ENCODE results near the gene ARL4C.

The ARL4C gene

DNA sequence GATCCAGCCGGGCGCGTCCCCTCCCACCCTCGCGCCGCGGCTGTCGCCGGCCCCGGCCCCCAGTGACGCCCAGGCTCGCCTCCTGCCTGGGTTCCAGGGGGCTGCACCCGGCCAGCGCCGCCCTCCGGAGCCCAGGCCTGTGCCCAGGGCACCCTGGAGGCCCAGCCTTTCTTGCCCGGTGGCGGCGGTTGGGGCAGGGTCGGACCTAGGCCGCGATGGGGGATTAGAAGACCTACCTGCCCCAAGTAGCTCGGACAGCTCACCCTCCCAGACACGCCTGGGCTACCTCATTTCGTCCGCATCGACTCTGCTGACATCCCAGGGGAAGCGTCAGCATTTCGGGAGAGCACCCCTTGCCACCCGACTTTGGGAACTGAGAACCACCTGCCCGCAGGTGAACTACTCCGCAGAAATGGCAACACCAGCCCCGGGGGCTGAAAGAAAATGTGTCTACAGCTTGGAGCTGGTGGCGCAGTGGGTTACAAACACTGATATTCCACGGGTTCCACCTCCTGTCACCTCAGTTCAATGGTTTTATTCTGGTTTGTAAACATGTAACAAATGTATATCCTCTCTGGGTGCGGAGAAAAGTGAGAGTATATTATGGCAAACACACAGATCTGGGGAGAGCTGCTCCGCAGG is 834 bp upstream of the ARL4C start:
- DNase-seq, result no peak

DNA sequence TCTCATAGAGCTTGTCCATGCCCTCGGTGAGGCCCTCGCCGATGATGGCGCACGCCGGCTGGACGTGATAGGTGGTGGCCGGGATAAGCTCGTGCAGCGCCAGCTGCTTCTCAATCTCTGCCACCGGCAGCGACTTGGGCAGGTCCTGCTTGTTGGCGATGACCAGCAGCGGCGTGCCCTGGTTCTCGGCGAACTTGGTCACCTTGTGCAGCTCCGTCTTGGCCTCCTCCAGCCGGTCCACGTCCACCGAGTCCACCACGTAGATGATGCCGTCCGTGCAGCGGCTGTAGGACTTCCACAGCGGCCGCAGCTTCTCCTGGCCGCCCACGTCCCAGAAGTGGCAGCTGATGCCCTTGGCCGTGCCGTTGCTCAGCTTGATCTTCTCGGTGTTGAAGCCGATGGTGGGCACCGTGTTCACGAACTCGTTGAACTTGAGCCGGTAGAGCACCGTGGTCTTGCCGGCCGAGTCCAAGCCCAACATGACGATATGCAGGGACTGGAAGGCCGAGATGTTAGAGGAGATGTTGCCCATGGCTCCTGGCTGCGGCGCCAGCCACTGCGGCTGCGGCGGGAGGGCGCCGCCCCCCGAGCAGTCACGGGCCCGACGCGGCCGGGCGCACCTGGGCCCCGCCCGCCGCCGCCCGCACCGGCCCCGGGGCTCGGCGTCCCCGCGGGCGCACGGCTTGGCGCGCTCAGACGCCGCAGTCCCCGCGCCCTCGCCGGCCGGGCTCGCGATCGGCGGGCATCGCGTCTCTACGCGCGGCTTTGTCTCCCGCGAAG is 636 bp downstream of the ARL4C start:
- DNase-seq, result peak; percentile 35 to 63

DNA sequence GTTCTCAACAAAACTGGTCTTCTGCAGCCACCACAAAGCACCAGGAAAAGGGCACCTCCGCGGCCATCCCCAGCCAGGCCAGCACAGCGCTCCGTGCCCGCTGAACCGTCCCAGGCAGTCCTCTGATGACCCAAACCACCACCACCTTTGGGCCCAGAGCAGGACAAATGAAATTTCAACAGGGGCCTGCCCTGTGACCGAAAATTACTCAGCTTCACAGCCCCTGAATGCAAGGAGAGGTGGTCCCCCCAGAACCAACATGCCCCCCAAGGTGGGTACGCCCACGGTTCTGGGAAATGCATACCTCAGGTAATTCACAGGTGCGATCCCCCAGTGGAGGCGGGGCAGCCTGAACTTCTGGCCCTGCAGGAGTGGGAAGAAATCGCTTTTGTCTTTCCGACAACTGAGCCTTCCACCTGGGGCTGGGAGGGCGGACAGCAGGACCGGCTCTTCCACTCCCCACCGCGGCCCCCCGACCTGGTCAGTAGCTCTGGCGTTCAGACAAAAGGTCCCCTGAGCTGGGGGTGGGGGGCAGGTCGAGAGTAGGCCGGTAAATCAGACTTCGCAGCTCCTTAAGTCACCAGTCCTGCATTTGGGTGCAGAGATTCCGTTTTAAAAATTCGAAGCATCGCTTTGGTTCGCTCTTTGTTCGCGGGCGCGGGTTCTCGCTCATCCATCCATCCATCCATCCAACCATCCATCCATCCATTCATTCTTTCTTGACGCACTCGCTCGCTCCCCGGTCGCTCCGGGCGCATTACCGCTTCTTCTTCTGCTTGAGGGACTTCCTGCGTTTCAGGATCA is 1.4 kb downstream of the ARL4C start:
- peak in 1 of 2 experiments; percentile 10 for DNase-seq

DNA sequence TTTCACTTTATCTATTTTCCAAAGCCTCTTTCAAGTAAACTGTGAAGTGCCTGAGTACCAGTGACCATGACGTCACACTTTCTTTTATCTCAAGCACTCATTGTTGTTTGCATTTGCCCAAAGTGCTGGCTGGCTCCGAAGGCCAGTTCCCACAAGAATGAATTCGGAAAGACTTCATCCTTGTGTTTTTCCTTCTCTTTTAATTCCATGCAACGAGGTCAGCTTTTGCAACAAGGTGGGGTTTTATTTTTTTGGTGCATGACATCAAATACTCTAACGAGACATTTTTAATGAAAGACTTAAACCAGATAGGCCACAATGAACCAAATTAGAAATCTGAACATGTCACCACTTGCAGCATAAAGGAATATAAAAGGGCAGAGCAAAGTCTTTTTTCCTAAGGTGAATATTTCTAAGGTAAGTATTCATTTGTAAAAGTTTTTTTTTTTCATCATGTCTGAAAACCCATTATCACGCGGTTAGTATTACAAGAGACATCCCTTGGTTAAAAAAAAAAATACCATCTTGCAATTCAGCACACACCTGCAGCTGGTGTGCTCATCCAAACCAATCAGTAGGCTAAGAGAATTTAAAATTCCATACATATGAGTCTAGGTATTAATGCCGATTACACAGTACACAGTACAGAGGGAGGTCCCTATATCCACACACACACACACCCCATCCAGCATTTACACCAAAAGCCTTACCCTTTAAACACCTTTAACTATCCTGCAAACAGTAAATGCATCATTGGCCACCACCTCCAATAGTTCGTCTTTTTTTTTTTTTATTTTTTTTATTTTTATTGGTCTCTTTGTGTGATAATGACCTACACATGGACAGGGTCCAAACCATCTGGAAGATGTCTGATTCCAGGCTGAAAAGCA is 2.3 kb downstream of the ARL4C start:
- DNase-seq, result peak; percentile 70 to 71

DNA sequence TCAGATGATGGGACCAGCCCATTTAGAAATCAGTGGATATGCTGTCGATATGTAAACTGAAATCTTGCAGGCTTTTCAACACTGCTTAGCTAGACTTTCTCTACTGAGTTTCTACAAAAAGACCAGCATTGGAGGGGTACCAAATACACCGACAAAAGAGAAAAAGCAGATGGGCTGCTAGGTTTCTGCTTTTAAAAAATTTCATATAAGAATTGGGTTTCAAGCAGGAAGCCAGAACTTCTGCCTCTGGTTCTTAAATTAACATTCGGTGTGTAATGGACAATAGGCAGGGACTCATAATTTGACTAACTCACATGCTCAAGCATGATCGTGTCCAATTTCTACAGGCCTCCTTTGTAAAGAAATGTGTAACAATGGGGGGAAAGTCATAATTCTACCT is 3.1 kb downstream of the ARL4C start:
- no peak for DNase-seq

DNA sequence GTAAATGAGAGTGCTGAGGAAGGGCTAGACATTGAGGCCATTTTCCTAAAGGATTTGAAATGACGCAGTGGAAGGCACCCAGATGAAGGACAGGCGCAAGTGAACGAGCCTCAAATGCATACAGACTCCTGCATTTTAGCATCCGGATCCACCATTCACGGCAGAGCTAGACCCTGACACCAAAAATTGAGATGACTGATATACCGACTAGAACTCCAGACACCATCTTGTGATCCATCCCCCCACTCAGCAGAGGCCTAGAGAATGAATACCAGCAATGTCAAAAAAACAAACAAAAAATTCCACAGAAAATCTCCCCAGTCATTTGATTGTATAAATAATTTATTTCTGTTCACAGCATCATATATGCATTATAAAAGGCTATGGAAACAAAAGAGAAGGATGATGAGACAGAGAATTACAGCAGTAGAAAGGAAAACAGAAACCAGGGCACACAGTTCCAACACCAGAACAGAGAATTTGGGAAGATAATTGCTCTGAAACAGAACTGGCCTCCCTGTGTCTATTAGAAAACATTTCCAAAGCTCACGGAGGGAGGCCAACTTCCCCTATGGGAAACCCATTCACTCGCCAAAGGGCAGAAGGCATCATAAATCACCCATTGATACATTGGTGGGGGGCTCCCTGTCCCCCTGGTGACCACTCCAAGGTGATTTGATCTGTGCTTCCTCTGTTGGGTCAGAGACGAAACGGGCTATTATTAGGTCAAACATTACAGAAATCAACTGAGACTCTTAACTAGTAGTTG is 4.0 kb downstream of the ARL4C start:
- no peak for DNase-seq

DNA sequence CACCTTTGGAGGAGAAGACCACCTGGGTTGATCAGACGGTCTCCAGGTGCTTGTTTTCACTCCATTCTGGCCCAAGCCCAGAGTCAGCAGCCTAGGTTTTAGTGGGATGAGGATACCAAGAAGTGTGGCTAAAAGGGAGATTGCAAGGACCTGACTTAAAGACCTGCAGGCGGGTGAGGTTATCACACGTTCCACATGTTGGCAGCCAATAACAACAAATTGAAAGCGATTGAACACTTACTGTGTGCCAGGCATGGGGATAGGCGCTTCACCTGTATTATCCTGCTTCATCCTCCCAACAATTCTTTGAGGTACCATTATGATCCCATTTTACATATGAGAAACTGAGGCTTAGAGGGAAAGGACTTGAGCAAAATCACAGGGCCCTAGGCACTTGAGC is 5.0 kb downstream of the ARL4C start:
- no peak for DNase-seq

DNA sequence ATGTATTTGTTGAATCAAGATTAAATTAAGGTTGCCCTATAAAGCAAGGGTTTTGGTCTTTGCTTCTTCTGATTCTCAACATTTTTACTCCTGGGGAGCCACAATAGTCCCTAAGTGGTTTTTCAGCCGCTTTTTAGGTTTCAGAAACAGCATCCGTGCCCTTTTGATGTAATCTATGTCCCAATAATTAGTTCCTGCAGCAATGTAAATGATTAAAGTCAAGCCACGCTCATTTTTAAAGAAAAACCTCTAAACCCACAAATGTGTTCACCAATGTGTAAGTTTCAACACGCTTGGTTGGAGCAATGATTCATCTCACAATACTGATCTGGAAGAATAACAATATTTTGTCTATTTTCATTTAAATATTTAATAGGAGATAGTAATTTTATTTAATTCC is 5.6 kb downstream of the ARL4C start:
- DNase-seq, result no peak

DNA sequence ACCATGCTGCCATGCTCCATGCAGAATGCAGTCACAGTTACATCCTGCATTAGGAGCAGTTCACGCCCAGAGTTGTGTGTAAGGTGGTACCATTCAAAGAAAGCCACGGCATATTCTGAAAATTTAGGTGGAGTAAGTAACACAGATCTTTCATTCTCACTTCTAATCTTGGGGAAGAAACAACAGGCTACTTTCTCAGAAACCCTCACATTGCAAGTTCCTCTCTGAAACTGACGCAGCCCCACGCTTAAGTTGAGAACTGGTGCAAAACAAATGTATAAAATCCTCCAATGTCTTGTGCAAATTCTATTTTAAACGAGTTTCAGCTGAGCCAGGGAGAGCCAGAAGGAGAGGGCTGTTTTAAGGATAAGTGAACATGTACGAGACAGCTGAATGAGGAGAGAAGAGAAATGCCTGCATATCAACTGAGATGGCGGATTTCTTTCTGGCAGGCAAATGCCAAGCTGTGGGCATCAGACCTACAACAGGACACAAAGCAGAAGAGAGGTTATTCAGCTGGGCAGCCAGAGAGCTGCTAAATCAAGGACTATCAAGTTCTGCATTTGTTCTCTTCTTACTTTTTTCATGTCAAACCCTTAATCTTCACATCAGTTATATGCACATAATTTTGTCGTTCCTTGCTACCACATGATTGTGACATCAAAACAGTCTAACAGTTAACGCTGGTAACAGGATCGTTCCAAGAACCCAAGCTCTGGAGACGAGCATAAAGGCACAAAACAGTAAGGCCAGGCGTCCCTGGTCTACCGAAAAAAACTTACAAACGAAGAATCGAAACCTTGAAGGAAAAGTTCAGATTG is 6.4 kb downstream of the ARL4C start:
- DNase-seq, result no peak

DNA sequence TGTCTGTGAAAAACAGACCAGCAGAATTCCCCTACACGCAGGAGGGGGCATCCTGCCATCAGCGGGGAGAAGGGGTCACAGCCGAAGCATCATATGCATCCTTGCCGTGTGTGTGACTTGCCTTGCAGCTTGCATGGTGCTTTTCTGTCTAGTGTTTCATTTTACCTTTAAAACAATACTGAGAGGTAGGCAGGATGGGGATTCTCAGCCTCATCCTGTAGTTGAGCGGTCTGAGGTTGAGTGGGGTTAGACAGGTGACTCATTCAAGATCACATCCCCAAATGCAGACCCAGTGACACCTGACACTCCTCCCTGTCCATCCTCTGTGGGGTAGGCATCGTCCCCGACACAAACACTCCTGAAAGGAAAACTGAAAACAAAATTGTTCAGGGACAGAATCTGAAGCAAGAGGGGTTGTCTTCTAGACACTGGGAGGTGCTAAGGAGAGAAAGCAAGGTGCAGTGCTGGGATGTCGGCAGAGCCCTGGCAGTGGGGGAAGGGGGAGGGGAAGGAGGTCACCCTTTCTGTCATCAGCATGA is 7.9 kb downstream of the ARL4C start:
- DNase-seq, result no peak

DNA sequence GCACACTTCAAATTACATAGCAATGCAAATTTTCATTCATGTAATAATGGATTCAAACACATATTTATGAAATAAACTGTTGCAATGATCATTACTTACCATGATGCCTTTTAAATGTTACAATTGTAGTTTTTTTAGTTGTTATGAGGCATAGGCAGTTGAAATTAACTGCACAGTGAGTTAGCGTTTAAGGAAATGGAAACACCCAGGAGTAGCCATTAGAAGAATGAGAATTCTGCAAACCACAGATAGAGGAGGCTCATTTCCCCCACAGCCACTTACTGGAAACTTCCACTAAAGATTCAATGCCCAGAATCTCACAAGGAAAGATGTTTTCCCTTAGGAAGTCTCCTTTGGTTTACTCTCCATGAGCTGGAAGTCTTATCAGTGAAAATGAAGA is 8.4 kb downstream of the ARL4C start:
- DNase-seq, result no peak

DNA sequence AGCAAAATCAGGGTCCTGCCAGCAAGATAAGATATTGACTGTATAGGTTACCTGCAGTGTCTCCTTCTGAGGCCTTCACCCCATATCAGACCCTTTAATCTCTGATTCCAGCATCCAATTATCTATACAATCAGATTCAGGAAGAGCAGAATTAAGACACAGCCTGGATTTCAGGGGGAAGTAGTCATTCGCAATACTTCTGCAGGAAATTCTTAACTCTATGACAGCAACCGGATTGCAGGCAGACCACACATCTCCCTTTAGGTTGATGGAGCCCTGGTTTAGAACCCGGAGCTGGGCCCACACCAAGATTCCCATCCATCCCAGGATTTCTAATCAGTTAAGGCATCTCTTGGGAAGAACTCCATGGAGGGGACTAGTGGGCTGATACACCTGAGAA is 9.5 kb downstream of the ARL4C start:
- no peak for DNase-seq

DNA sequence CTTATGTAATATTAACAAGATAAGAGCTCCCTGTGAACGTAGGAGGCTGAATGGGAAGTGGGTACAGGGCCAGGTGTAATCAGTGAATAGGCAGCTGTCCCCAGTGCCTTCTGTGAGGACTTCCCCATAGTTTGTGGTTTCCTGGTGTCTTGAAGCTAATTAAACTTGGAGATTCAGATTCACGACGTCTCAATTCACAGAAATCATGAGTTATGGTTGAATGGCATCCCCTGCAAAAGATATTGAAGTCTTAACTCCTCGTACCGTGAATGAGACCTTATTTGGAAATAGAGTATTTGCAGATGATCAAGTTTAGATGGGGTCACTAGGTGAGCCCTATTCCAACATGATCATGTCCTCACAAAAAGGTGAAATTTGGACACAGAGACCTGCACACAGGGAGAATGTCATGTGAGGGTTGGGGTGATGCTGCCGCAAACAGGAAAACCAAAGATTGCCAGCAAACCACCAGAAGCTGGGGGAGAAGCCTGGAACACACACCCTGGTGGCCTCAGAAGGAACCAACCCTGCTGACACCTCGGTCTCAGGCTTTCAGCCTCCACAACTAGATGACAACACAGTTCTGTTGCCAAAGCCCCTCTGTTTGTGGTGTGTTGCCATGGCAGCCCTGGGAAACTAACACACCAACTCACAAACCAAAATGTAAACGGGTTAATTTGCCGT is 13.2 kb downstream of the ARL4C start:
- DNase-seq, result no peak

DNA sequence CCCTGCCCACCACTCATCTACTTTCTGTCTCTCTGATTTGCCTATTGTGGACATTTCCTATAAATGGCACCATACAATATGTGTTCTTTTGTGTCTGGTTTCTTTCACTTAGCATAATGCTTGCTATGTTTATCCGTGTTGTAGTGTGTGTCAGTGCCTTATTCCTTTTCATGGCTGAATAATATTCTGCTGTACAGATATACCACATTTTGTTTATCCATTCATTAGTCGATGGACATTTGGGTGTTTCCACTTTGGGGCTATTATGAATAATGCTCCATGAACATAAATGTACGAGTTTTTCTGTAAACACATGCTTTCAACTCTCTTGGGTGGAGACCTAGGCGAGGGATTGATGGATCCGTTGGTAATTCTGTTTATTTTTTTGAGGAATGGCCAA is 15.6 kb downstream of the ARL4C start:
- DNase-seq, result no peak

DNA sequence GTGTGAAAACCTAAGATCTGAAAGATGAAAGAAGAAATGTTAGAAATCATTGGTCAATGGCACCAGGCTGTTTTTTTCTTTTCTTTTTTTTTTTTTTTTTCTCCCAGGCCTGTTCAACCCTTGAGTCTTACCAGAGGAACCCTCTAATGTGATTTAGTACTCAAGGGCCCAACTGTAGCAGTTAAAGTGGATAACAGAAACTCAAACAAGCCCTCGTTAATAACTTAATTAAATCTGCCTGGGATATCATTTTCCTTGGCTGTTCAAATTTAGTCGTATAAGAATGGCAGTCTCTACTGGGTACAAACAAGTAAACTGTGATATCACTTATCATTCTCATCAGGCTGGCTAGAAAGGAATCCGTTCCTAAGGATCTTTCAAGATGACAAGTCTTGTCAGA is 16.5 kb downstream of the ARL4C start:
- DNase-seq, result no peak

DNA sequence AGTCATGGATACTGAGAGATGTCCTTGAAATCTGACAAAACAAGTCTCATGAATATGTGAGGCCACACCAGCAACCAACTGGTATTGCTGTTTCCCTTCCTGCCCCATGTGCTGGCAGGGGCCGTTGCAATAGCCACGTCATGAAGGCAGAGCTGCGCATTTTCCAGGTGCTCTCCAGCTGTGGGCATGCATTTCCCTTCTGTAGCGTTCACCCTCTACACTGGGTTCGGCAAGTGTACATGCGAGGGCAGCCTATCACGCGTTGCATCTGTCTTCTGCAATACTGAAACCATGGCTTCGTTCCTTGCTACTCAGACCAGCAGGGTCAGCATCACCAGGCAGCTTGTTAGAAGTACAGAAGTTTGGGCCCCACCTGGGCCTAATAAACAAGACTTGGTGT is 17.4 kb downstream of the ARL4C start:
- no peak for DNase-seq

DNA sequence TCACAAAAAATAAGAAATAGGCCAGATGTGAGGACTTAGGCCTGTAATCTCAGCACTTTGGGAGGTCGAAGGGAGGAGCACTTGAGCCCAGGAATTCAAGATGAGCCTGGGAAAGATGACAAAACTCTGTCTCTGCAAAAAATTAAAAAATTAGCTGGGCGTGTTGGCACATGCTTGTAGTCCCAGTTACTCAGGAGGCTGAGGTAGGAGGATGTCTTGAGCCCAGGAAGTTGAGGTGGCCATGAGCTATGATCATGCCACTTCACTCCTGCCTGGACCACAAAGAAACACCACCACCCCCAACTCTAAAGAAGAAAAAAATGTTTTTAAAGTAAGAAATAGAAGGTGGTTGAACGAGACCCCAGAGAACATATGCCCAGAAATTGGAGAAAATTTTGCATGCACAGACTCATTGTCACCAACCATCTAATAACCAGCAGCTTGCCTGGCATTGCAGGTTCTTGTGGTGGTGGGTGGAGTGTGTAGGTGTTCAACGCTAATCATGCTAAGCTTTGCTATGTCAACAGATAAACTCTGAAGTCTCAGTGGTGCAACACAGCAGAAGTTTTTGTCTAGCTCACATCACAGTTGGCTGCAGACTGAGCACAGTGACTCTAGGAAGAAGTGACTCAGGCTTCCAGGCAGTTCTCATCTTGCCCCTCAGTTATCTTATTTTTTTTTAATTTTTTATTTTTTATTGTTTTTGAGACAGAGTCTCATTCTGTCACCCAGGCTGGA is 18.6 kb downstream of the ARL4C start:
- DNase-seq, result no peak

DNA sequence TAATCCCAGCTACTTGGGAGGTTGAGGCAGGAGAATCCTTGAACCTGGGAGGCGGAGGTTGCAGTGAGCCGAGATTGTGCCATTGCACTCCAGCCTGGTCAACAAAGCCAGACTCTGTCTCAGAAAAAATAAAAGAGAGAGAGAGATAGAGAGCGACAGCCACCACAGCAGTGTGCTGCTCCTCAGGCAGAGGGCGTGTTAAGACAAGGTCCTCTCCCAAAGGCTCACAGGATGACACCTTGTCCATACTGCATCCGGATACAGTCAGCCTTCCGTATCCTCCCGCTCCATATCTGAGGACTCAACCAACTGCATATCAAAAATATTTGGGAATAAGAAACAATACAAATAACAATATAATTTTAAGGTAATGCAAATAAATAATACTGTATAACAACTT is 20.1 kb downstream of the ARL4C start:
- DNase-seq, result no peak

DNA sequence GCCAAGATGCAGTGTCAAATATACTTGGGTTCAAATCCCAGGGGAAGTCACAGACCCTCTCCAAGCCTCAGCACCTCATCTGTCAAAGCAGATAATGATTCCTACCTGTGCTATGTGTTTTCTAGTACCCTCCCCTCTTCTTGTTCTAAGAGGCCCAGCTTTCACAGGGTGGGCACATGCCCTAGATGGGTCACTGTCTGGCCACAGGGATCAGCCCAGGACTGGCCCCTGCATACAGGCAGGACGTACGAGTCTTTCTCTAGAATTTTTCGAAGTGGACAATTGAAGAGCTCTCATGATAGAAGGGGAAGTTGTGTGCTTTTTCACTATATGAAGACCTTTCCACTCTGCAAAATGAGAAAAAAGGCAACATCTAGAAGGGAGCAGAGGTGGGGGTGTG is 22.2 kb downstream of the ARL4C start:
- DNase-seq, result no peak

DNA sequence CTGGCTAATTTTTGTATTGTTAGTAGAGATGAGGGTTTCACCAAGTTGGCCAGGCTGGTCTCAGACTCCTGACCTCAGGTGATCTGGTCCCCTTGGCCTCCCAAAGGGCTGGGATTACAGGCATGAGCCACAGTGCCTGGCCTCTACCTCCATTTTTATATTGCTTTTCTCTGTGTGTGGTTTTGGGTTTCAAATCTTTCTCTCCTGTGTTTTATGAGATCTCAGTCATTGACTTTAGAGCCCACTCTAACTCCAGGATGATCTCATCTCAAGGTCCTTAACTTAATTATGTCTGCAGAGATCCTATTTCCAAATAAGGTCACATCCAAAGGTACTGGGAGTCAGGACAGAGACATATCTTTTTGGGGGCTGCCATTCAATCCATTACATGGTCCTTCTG is 24.7 kb downstream of the ARL4C start:
- no peak for DNase-seq

All from SHP77 (cell line).